ENCODE measurements around the gene CCDC50. TPM values are rescaled to one million over a fixed set of nuclear protein-coding genes. Genes with fewer than 3 reads are reported as not detected.

CCDC50 gene
- total and polyA plus RNA-seq, 2 of the 8 experiments (the other 6 are each of a cell fraction or from before 2014, with no cell fraction given), result 7.3 to 19.2 TPM

GRCh38 chr3:191316876-191317603, 12.2 kb upstream of the CCDC50 start:
- no peaks in the 10 kb centered on the region for H3K79me2 ChIP-seq (ENCODE audit: control insufficient read depth in 1 of 2, insufficient read depth in 2 of 2, low read length in 2 of 2)
- CTCF ChIA-PET (ENCODE audit: partially characterized antibody), result interaction anchor here (0.9 kb wide), 1 partner anchor 41 kb away, joined by 3 read pairs; no protein-coding TSS in a partner anchor
- H3K27ac ChIP-seq (ENCODE audit: low read depth, low read length), result no peak overlapping the region
- H3K23ac ChIP-seq (ENCODE audit: insufficient read length), result no peak overlapping the region
- no peak overlapping the region for H3K14ac ChIP-seq (ENCODE audit: insufficient read length)
- no peak overlapping the region for H2AFZ ChIP-seq (ENCODE audit: low read length)
- H4K5ac ChIP-seq (ENCODE audit: insufficient read length, low read depth, low read length), result no peak overlapping the region
- no peak overlapping the region for H3K4ac ChIP-seq (replicated peaks; ENCODE audit: insufficient read length, low read depth, low read length)
- H3K4me2 ChIP-seq (ENCODE audit: insufficient read depth in 1 of 2, low read depth in 2 of 2, low read length in 2 of 2), result no peak overlapping the region
- no peak for DNase-seq (ENCODE audit: low read depth in 1 of 2, low spot score in 2 of 2)
- no peaks in the 10 kb centered on the region for H4K20me1 ChIP-seq (replicated peaks in 1 of 2; ENCODE audit: control insufficient read depth in 1 of 2, insufficient read depth in 2 of 2, low read length in 2 of 2)
- no peak overlapping the region for H3K56ac ChIP-seq (replicated peaks; ENCODE audit: insufficient read length, low read depth, low read length)
- no peak overlapping the region for H2BK5ac ChIP-seq (ENCODE audit: low read depth, low read length)
- no peak overlapping the region for H3K4me3 ChIP-seq (ENCODE audit: extremely low read depth in 1 of 4, insufficient read depth in 2 of 4, low read depth in 3 of 4, low read length in 4 of 4)
- WGBS, 2 experiments (ENCODE audit: extremely low coverage in 1 of 2, insufficient coverage in 1 of 2, insufficient read length in 1 of 2, insufficient replicate concordance in 2 of 2, low coverage in 1 of 2, low lambda C conversion rate in 2 of 2, missing lambda C conversion rate in 1 of 2), result 91% methylated on average over 30 of the region's 40 CpGs; no CpG with 5 or more reads in 1 of the 2 experiments
- H4K8ac ChIP-seq (ENCODE audit: extremely low read depth, insufficient read depth, low read length), result no peak overlapping the region; the same call in 1 of the 2 replicates
- H2BK120ac ChIP-seq (replicated peaks; ENCODE audit: low read depth, low read length), result no peak overlapping the region
- H2BK20ac ChIP-seq (ENCODE audit: low read length), result no peak overlapping the region
- H3K9ac ChIP-seq (replicated peaks in 1 of 4; ENCODE audit: extremely low read depth in 1 of 4, low read depth in 3 of 4, low read length in 3 of 4), result no peak overlapping the region
- no peak overlapping the region for H2AK5ac ChIP-seq (ENCODE audit: low read depth, low read length)
- no peak overlapping the region for H2BK12ac ChIP-seq (ENCODE audit: low read depth, low read length)
- no peak overlapping the region for H2BK15ac ChIP-seq (ENCODE audit: low read length)
- H3K18ac ChIP-seq (ENCODE audit: extremely low read depth, low read length), result no peak overlapping the region
- POLR2A ChIA-PET (ENCODE audit: partially characterized antibody), result no interaction called here
- no peaks in the 10 kb centered on the region for H3K36me3 ChIP-seq (ENCODE audit: control insufficient read depth in 2 of 4, insufficient read depth in 4 of 4, low read length in 3 of 4)
- no peaks in the 10 kb centered on the region; a peak in 1 of 4 replicates for H3K9me3 ChIP-seq (ENCODE audit: insufficient read depth in 2 of 2, low read depth in 1 of 2, low read length in 1 of 2)
- no peak overlapping the region for H4K91ac ChIP-seq (replicated peaks; ENCODE audit: insufficient read length, low read length)
- no peak for FAIRE-seq
- H3K27me3 ChIP-seq (replicated peaks in 1 of 4; ENCODE audit: control insufficient read depth in 3 of 4, extremely low read depth in 1 of 4, insufficient read depth in 3 of 4, low read length in 3 of 4), result no peaks in the 10 kb centered on the region
- H3K4me1 ChIP-seq (replicated peaks in 1 of 4; ENCODE audit: control insufficient read depth in 3 of 4, insufficient read depth in 4 of 4, low read length in 3 of 4), result no peaks in the 10 kb centered on the region
- H3K23me2 ChIP-seq (ENCODE audit: low read depth, low read length), result no peaks in the 10 kb centered on the region
- H3K79me1 ChIP-seq (ENCODE audit: low read depth, low read length), result no peaks in the 10 kb centered on the region
- TF ChIP-seq ATF2 (IDR thresholded peaks at IDR 0.05; ENCODE audit: low read length) (no peak), EP300 (IDR thresholded peaks at IDR 0.05; ENCODE audit: borderline replicate concordance in 1 of 2, low read depth in 2 of 2, low read length in 2 of 2) (no peak), KDM5A (IDR thresholded peaks at IDR 0.05; ENCODE audit: low read length) (no peak), CHD2 (IDR thresholded peaks at IDR 0.05; ENCODE audit: low read length) (no peak), SIN3A (conservative IDR thresholded peaks at IDR 0.05 in 1 of 2, IDR thresholded peaks at IDR 0.05 in 1 of 2; ENCODE audit: low read depth in 1 of 2, low read length in 2 of 2) (no peak), SAP30 (IDR thresholded peaks at IDR 0.05; ENCODE audit: insufficient read depth, insufficient replicate concordance, low read length) (no peak), TEAD4 (IDR thresholded peaks at IDR 0.05; ENCODE audit: low read depth, low read length) (no peak), SUZ12 (IDR thresholded peaks at IDR 0.05; ENCODE audit: low read length) (no peak), EZH2 (IDR thresholded peaks at IDR 0.05; ENCODE audit: low read depth, low read length, severe bottlenecking) (no peak), BCL11A (IDR thresholded peaks at IDR 0.05; ENCODE audit: low read depth in 2 of 2, low read length in 2 of 2) (no peak)

All from H1 (cell line).